ENCODE measurements around the gene RRP15. TPM values are rescaled to one million over a fixed set of nuclear protein-coding genes. Genes with fewer than 3 reads are reported as not detected.

RRP15 gene
- total RNA-seq, 1 experiment from 2014 or later, result 36.0 TPM

DNA sequence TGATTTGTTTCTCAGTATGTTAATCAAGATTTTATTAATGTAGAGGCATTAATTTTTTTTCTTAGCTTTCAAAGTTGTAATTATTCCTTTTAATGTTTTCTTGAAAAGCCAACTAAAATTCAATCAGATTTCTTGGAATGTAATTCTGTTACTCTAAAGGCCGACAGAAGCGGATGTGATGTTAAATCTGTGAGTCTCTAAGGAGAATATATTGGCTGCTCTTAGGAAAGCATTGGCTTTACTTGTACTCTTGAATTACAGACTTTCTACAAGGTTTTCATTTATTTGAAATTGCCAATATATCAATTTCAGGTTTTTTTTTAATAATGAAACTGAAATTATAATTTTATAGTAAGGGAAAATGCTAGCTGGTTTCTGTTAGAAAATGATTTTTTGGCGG lies 29.2 kb downstream of the RRP15 start:
- ChIA-PET POLR2A (no interaction called here), CTCF (no interaction called here)
- Mint-ChIP-seq H3K4me1 (peaks cover 22% of the 10 kb centered on the region), H3K27ac (no peak overlapping the region), H3K27me3 (ENCODE audit: low read depth) (no peaks in the 10 kb centered on the region), H3K9me3 (no peaks in the 10 kb centered on the region; the same call in 1 of the 2 replicates), H3K4me3 (no peak overlapping the region), H3K36me3 (peaks cover 37% of the 10 kb centered on the region)
- TF ChIP-seq CREB1 (CRISPR knock-in tag; IDR thresholded peaks at IDR 0.05), result no peak
- no peak for DNase-seq (ENCODE audit: low spot score)
- no peak for ATAC-seq

DNA sequence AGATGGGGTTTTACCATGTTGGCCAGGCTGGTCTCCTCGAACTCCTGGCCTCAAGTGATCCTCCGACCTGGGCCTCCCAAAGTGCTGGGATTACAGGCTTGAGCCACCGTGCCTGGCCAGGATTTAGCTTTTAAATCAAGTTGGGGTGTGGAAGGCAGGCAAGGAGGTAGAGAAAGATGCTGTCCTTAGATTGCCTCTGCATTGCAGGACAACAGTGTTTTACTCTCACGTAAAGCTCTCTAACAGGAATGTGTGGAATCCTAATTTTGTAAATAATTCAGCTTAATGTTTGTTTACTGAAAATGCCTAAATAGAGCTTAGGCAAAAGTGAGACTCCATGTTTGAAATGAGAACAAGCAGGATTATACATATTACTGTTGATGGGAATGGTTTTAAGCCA lies 30.5 kb downstream of the RRP15 start:
- peaks cover 38% of the 10 kb centered on the region for H3K36me3 Mint-ChIP-seq
- no peak for TF ChIP-seq PRDM15 (CRISPR knock-in tag; IDR thresholded peaks at IDR 0.05)
- TF ChIP-seq, protein P1, sequence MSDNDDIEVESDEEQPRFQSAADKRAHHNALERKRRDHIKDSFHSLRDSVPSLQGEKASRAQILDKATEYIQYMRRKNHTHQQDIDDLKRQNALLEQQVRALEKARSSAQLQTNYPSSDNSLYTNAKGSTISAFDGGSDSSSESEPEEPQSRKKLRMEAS (CRISPR knock-in tag; IDR thresholded peaks at IDR 0.05), result no peak
- no peak for TF ChIP-seq STAT6 (CRISPR knock-in tag; conservative IDR thresholded peaks at IDR 0.05; ENCODE audit: low read depth)
- TF ChIP-seq ZBTB21 (CRISPR knock-in tag; IDR thresholded peaks at IDR 0.05; ENCODE audit: borderline replicate concordance), result no peak
- TF ChIP-seq ZNF396 (CRISPR knock-in tag; IDR thresholded peaks at IDR 0.05; ENCODE audit: borderline replicate concordance), result no peak
- no peak for TF ChIP-seq ELF4 (CRISPR knock-in tag; IDR thresholded peaks at IDR 0.05; ENCODE audit: low read depth)
- TF ChIP-seq, protein P2, sequence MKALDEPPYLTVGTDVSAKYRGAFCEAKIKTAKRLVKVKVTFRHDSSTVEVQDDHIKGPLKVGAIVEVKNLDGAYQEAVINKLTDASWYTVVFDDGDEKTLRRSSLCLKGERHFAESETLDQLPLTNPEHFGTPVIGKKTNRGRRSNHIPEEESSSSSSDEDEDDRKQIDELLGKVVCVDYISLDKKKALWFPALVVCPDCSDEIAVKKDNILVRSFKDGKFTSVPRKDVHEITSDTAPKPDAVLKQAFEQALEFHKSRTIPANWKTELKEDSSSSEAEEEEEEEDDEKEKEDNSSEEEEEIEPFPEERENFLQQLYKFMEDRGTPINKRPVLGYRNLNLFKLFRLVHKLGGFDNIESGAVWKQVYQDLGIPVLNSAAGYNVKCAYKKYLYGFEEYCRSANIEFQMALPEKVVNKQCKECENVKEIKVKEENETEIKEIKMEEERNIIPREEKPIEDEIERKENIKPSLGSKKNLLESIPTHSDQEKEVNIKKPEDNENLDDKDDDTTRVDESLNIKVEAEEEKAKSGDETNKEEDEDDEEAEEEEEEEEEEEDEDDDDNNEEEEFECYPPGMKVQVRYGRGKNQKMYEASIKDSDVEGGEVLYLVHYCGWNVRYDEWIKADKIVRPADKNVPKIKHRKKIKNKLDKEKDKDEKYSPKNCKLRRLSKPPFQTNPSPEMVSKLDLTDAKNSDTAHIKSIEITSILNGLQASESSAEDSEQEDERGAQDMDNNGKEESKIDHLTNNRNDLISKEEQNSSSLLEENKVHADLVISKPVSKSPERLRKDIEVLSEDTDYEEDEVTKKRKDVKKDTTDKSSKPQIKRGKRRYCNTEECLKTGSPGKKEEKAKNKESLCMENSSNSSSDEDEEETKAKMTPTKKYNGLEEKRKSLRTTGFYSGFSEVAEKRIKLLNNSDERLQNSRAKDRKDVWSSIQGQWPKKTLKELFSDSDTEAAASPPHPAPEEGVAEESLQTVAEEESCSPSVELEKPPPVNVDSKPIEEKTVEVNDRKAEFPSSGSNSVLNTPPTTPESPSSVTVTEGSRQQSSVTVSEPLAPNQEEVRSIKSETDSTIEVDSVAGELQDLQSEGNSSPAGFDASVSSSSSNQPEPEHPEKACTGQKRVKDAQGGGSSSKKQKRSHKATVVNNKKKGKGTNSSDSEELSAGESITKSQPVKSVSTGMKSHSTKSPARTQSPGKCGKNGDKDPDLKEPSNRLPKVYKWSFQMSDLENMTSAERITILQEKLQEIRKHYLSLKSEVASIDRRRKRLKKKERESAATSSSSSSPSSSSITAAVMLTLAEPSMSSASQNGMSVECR (CRISPR knock-in tag; IDR thresholded peaks at IDR 0.05; ENCODE audit: borderline replicate concordance), result no peak
- CTCF ChIA-PET, result no interaction called here
- POLR2A ChIA-PET, result interaction anchor here (0.7 kb wide), 1 partner anchor 12 kb away, joined by 4 read pairs; no protein-coding TSS in a partner anchor
- peaks cover 2% of the 10 kb centered on the region; the same call in 1 of the 2 replicates for H3K9me3 Mint-ChIP-seq
- H3K4me3 Mint-ChIP-seq, result no peak overlapping the region
- H3K4me1 Mint-ChIP-seq, result peaks cover 22% of the 10 kb centered on the region
- H3K27ac Mint-ChIP-seq, result no peak overlapping the region
- DNase-seq (ENCODE audit: low spot score) (no peak), ATAC-seq (no peak)
- H3K27me3 Mint-ChIP-seq (ENCODE audit: low read depth), result no peaks in the 10 kb centered on the region

DNA sequence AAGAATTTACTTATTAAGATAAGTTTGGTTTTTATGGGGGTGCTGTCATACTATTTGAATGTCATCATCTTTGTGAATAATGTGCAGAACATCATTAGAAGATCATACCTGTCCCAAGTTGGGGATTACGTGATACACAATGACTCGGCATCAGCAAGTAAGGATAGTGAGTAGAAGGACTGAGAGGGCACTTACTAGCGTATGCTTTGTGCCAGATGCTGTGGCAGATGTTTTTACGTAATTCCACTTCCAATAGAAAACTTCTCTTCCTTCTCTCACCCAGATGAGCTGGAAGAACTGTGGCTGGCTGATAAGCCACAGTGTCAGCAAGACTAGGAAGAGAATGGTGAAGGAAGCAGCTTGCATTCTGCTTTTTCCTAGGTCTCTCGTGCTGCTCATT lies 32.0 kb downstream of the RRP15 start:
- Mint-ChIP-seq H3K4me1 (peaks cover 15% of the 10 kb centered on the region), H3K36me3 (peaks cover 27% of the 10 kb centered on the region), H3K4me3 (no peak overlapping the region), H3K27me3 (ENCODE audit: low read depth) (no peaks in the 10 kb centered on the region), H3K27ac (no peak overlapping the region), H3K9me3 (peaks cover 2% of the 10 kb centered on the region; the same call in 1 of the 2 replicates)
- no peak for DNase-seq (ENCODE audit: low spot score)
- ATAC-seq, result no peak
- POLR2A ChIA-PET, result no interaction called here
- CTCF ChIA-PET, result interaction anchor here (1.1 kb wide), 1 partner anchor 22 kb away, joined by 4 read pairs; no protein-coding TSS in a partner anchor
- no peak for TF ChIP-seq ESRRA (CRISPR knock-in tag; IDR thresholded peaks at IDR 0.05; ENCODE audit: borderline replicate concordance)
- no peak for TF ChIP-seq CREB1 (CRISPR knock-in tag; IDR thresholded peaks at IDR 0.05)
- no peak for TF ChIP-seq ELF4 (CRISPR knock-in tag; IDR thresholded peaks at IDR 0.05; ENCODE audit: low read depth)
- TF ChIP-seq ZNF138 (CRISPR knock-in tag; conservative IDR thresholded peaks at IDR 0.05), result no peak
- no peak for TF ChIP-seq RELA (CRISPR knock-in tag; IDR thresholded peaks at IDR 0.05; ENCODE audit: borderline replicate concordance)
- TF ChIP-seq GRHL2 (CRISPR knock-in tag; IDR thresholded peaks at IDR 0.05; ENCODE audit: insufficient replicate concordance, severe bottlenecking), result no peak
- TF ChIP-seq, protein P1 (CRISPR knock-in tag; IDR thresholded peaks at IDR 0.05), result no peak
- TF ChIP-seq, protein P3, sequence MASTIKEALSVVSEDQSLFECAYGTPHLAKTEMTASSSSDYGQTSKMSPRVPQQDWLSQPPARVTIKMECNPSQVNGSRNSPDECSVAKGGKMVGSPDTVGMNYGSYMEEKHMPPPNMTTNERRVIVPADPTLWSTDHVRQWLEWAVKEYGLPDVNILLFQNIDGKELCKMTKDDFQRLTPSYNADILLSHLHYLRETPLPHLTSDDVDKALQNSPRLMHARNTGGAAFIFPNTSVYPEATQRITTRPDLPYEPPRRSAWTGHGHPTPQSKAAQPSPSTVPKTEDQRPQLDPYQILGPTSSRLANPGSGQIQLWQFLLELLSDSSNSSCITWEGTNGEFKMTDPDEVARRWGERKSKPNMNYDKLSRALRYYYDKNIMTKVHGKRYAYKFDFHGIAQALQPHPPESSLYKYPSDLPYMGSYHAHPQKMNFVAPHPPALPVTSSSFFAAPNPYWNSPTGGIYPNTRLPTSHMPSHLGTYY (CRISPR knock-in tag; IDR thresholded peaks at IDR 0.05), result no peak
- TF ChIP-seq CBFB (CRISPR knock-in tag; IDR thresholded peaks at IDR 0.05; ENCODE audit: low read depth), result no peak
- TF ChIP-seq ZBTB43 (CRISPR knock-in tag; IDR thresholded peaks at IDR 0.05), result no peak

All from WTC11 (cell line).